Activated naive CD4-positive, alpha-beta T cell treated with anti-CD3 and anti-CD28 coated beads, Interleukin-2, amount 10 ng/mL, durations not matched to agents 7 days and 5 days (primary cell): ENCODE results near the gene POLG2.

ENCODE experiments used
- CTCF ChIA-PET: fragments of 350-600 bp; sonication (Branson Sonifier 250); formaldehyde crosslinking; loops from one replicate; lab custom pipeline; 2021; ENCODE audit warnings: antibody characterized with exemption; lab: Charles Lee
- DNase-seq: peaks from one replicate; pipeline ENCODE4 v3.0.0-alpha.2; 2020
- H3K27ac Mint-ChIP-seq: one replicate; pipeline ENCODE4 v1.8.0; 2021; ENCODE audit warnings: mild to moderate bottlenecking, moderate library complexity, mixed read lengths
- H3K27me3 Mint-ChIP-seq: one replicate; pipeline ENCODE4 v1.8.0; 2021; ENCODE audit warnings: mild to moderate bottlenecking, mixed read lengths
- H3K36me3 Mint-ChIP-seq: one replicate; pipeline ENCODE4 v1.8.0; 2021; ENCODE audit warnings: mixed read lengths
- H3K4me1 Mint-ChIP-seq: one replicate; pipeline ENCODE4 v1.8.0; 2021; ENCODE audit warnings: mixed read lengths
- H3K4me3 Mint-ChIP-seq: one replicate; pipeline ENCODE4 v1.8.0; 2021; ENCODE audit warnings: mild to moderate bottlenecking, moderate library complexity, mixed read lengths
- H3K9me3 Mint-ChIP-seq: one replicate; pipeline ENCODE4 v1.8.0; 2021; ENCODE audit warnings: mixed read lengths

The POLG2 gene

DNA sequence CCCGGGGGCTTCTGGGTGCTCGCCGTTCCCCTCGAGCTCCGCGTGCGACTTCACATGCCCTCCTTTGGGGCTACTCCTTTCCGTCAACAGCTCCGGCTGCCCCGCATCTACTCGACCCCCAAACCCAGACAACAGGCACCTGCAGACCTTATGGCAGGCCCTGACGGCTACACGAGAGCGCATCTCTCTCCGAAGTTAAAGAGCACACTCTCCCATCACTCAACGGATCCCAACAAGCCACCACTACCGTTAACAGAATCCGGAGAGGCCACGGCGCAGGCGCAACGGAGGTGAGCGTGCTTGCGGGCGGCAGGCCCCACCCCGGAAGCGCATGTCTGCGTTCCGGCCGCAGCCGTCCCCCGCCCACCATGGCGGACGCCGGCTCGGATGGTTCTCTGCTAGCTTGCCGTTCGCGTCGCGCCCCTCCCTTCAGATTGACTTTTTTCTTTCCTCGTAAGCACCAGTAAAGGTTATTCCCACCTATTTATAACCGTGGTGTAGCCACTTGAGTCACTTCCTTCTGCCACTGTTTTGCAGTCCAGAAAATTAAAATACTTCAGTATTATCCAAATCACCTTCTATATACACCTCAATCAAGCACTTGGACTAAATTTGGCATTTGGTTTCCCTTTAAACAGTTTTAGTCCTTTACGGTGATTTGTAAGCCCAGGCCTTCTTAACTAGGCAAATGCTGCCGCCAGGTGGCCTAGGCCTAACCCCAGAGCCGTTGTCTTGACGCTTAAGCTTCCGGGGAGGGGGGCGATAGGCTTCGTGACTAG, at the start of gene POLG2:
POLG2 (minus strand) TSS at position 269 of the 779 bp plus-strand sequence; CDS start at position 183, 86 bp downstream.
- Mint-ChIP-seq H3K27me3 (no peaks in the 10 kb centered on the region), H3K9me3 (no peaks in the 10 kb centered on the region), H3K4me3 (peak within 1 kb of the TSS; percentile 98), H3K27ac (peak within 1 kb of the TSS; percentile 96), H3K36me3 (peaks cover 60% of the 10 kb centered on the region), H3K4me1 (peaks cover 87% of the 10 kb centered on the region)
- CTCF ChIA-PET: interaction anchor here (0.7 to 10.6 kb wide), 7 partner anchors 9 to 243 kb away, joined by 3 to 264 read pairs (median 4); partner anchors contain the start of genes CEP95 and DDX5
- peak; percentile 96 for DNase-seq

GRCh38 chr17:64544742-64545141, 47.9 kb upstream of the POLG2 start:
- H3K9me3 Mint-ChIP-seq: no peaks in the 10 kb centered on the region
- no peaks in the 10 kb centered on the region for H3K4me1 Mint-ChIP-seq
- H3K4me3 Mint-ChIP-seq: no peak overlapping the region
- no peaks in the 10 kb centered on the region for H3K27me3 Mint-ChIP-seq
- H3K27ac Mint-ChIP-seq: no peak overlapping the region
- peaks cover 10% of the 10 kb centered on the region for H3K36me3 Mint-ChIP-seq
- CTCF ChIA-PET: interaction anchor here (0.8 kb wide), 1 partner anchor 192 kb away, joined by 3 read pairs; no protein-coding TSS in a partner anchor
- no peak for DNase-seq

- H3K27ac Mint-ChIP-seq: no peak overlapping the region
- no peaks in the 10 kb centered on the region for H3K9me3 Mint-ChIP-seq
- peaks cover 21% of the 10 kb centered on the region for H3K36me3 Mint-ChIP-seq
- H3K27me3 Mint-ChIP-seq: no peaks in the 10 kb centered on the region
- no peaks in the 10 kb centered on the region for H3K4me1 Mint-ChIP-seq
- H3K4me3 Mint-ChIP-seq: no peak overlapping the region
- DNase-seq: no peak
- CTCF ChIA-PET: no interaction called here
Measured at GRCh38 chr17:64540118-64540776, 43.4 kb upstream of the POLG2 start.

DNA sequence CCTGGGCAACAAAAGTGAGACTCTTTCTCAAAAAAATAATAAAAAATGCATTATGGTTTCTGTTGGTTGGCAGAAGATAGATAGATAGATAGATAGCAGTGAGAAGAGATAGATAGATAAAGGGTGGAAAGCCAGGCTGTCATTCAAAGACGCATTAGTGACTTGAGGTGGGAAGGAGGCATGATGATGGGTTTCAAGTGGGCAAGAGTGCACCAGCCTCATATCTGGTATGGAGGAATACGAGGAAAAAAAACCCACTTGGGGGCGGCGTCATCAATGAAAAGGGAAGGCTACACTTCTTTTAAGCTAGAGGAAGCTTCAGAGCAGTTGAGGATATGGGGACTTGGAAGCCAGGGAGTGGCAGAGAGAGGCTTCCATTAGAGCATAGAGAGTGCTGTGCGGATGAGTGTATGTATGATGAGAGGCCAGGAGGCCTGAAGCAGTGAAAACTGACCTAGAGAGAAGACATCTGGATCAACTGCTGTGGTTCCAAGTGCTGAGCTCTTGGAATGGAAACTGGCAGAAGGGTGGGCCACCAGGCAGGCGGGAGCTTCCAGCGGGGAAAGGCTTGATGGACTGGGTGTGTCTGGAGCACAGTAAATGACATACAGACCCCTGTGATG, 41.8 kb upstream of the POLG2 start:
- Mint-ChIP-seq H3K27ac (peak overlapping the region; percentile 49), H3K9me3 (no peaks in the 10 kb centered on the region), H3K4me3 (no peak overlapping the region), H3K36me3 (peaks cover 29% of the 10 kb centered on the region), H3K27me3 (no peaks in the 10 kb centered on the region), H3K4me1 (no peaks in the 10 kb centered on the region)
- CTCF ChIA-PET: interaction anchor here (1.1 to 1.6 kb wide), 2 partner anchors 23 to 112 kb away, joined by 3 to 9 read pairs; no protein-coding TSS in a partner anchor
- DNase-seq: no peak

DNA sequence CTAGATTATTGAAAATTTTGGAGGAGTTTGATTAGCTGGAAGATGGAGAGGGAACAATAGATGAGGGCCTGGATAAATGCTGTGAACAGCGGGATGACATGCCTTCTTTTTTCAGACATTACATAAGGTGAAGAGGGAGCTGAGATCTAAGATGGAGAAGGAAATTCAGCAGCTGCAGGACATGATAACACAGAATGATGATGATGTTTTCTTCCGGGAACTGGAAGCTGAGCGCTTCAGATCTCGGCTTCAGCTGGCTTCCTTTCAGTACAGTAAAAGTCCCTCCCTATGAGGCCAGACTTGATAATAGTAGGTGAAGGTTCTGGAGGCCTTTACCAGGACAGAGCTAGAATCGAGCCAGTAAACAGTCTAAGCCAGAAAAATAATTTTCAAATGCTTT, 40.6 kb upstream of the POLG2 start:
- no peak overlapping the region for H3K27ac Mint-ChIP-seq
- CTCF ChIA-PET: no interaction called here
- DNase-seq: no peak
- H3K4me1 Mint-ChIP-seq: no peaks in the 10 kb centered on the region
- no peak overlapping the region for H3K4me3 Mint-ChIP-seq
- no peaks in the 10 kb centered on the region for H3K27me3 Mint-ChIP-seq
- H3K9me3 Mint-ChIP-seq: no peaks in the 10 kb centered on the region
- peaks cover 37% of the 10 kb centered on the region for H3K36me3 Mint-ChIP-seq

- H3K4me3 Mint-ChIP-seq: no peak overlapping the region
- peaks cover 41% of the 10 kb centered on the region for H3K36me3 Mint-ChIP-seq
- H3K9me3 Mint-ChIP-seq: no peaks in the 10 kb centered on the region
- DNase-seq: no peak
- no peak overlapping the region for H3K27ac Mint-ChIP-seq
- no peaks in the 10 kb centered on the region for H3K27me3 Mint-ChIP-seq
- CTCF ChIA-PET: no interaction called here
- H3K4me1 Mint-ChIP-seq: no peaks in the 10 kb centered on the region
Measured at GRCh38 chr17:64536913-64537312, 40.1 kb upstream of the POLG2 start.

DNA sequence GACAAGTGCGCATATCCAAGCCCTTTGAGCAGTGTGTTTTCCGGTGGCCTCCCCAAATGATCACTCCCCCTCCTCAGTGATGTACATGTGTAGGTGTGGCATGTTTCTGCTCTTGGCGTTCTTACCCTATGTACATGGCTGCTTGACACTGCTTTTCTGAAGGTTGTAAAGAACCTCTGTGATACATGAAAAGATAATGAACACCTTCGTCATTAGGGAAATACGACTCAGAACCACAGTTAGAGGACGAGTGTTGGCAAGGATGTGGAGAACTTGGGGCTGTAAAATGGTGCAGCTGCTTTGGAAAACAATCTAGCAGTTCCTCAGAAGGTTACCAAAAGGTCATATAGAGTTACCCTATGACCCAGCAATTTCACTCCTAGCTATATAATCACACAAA, 38.5 kb upstream of the POLG2 start:
- Mint-ChIP-seq H3K27ac (no peak overlapping the region), H3K4me3 (no peak overlapping the region), H3K9me3 (no peaks in the 10 kb centered on the region), H3K36me3 (peaks cover 50% of the 10 kb centered on the region), H3K27me3 (no peaks in the 10 kb centered on the region), H3K4me1 (no peaks in the 10 kb centered on the region)
- CTCF ChIA-PET: interaction anchor here (0.9 kb wide), 1 partner anchor 116 kb away, joined by 3 read pairs; no protein-coding TSS in a partner anchor
- no peak for DNase-seq

DNA sequence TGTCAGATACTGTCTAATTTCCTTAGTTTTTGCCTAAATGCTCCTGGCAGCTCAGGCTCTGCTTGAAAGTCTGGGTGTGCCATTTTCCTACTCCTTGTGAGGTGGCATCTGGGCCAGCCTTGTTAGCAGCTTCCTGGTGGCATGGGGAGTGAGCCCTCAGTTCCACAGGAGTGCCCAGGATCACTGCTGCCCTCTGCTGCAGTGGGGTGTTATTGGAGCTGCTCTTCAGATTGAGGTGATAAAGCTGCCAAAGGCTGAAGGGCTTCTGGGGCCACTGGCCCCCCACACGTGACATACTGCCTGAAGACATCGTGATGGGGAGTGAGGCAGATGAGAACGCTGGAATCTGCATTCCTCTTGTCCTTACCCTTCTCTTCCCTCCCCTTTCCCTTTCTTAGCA, 37.3 kb upstream of the POLG2 start:
- Mint-ChIP-seq H3K9me3 (no peaks in the 10 kb centered on the region), H3K36me3 (peaks cover 55% of the 10 kb centered on the region), H3K27ac (peak overlapping the region; percentile 17), H3K4me3 (no peak overlapping the region), H3K4me1 (no peaks in the 10 kb centered on the region), H3K27me3 (no peaks in the 10 kb centered on the region)
- peak; percentile 25 for DNase-seq
- CTCF ChIA-PET: interaction anchor here (0.5 to 1.8 kb wide), 4 partner anchors 38 to 158 kb away, joined by 3 to 7 read pairs (median 4); no protein-coding TSS in a partner anchor

DNA sequence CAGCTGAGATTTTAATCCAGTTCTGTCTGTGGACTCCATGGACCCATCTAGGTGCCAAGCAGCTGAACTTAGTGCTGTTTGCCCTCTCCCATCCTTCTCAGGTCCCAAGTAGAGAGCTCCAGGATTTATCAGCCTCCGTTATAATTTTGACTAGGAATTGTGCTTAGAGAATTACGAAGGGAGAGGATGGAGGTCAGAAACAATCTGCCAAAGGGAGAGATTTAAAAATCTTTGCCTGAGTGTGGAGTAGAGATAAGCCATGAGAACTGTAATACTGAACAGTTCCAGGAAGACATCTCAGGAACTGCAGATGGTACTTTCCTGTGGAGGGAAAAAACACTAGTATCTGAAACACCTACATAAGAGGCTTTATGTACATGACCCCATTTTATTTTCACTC, 36.9 kb upstream of the POLG2 start:
- no peak for DNase-seq
- Mint-ChIP-seq H3K27ac (peak overlapping the region; percentile 17), H3K9me3 (no peaks in the 10 kb centered on the region), H3K4me1 (no peaks in the 10 kb centered on the region), H3K27me3 (no peaks in the 10 kb centered on the region), H3K4me3 (no peak overlapping the region), H3K36me3 (peaks cover 57% of the 10 kb centered on the region)
- CTCF ChIA-PET: interaction anchor here (0.5 to 1.8 kb wide), 5 partner anchors 39 to 158 kb away, joined by 3 to 7 read pairs (median 3); no protein-coding TSS in a partner anchor

DNA sequence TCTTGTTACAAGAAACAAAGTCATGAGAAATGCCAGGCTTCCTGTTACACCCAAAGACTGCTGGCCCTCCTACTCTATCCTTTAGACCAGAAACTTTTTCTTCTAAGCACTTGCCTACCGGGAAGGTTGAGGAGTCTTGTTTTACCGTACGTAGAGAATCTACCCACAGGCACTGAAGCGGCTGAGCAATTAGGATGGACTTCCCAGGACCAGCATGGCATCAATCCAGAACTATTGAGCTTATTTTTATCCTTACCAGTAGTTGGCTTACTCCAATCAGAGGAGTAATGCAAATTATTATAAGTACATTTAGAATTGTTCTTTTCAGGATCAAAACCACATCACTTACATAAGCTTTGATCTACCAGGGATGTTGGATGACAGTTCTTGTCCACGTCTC, 35.6 kb upstream of the POLG2 start:
- CTCF ChIA-PET: interaction anchor here (1.5 to 1.7 kb wide), 2 partner anchors 41 to 113 kb away, joined by 3 to 7 read pairs; no protein-coding TSS in a partner anchor
- DNase-seq: no peak
- no peak overlapping the region for H3K27ac Mint-ChIP-seq
- no peaks in the 10 kb centered on the region for H3K27me3 Mint-ChIP-seq
- no peak overlapping the region for H3K4me3 Mint-ChIP-seq
- H3K4me1 Mint-ChIP-seq: no peaks in the 10 kb centered on the region
- no peaks in the 10 kb centered on the region for H3K9me3 Mint-ChIP-seq
- H3K36me3 Mint-ChIP-seq: peaks cover 62% of the 10 kb centered on the region

DNA sequence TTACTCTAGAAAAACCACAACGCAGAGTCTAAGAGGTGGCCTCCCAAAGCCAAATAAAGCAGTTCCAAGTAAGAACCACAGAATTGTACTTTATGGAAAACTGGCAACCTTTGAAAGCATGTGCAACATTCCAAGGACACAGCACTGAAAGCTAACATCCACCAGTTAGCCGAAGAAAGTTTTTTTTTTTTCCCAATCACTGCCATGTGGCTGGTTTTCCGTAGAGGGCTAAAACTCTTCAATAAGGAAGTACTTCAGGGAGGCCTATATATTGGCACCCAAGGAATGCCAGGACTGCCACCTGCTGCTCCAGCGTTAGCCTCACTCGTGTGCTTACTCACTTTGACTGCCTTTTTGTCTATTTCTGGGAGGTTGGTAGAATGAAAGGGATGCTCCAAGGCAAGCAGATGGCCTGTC, 35.1 kb upstream of the POLG2 start:
- Mint-ChIP-seq H3K27me3 (no peaks in the 10 kb centered on the region), H3K36me3 (peaks cover 63% of the 10 kb centered on the region), H3K27ac (no peak overlapping the region), H3K9me3 (no peaks in the 10 kb centered on the region), H3K4me3 (no peak overlapping the region), H3K4me1 (no peaks in the 10 kb centered on the region)
- no peak for DNase-seq
- CTCF ChIA-PET: interaction anchor here (1.5 kb wide), 1 partner anchor 41 kb away, joined by 3 read pairs; no protein-coding TSS in a partner anchor

GRCh38 chr17:64529221-64529620, 32.4 kb upstream of the POLG2 start:
- no peak for DNase-seq
- H3K4me3 Mint-ChIP-seq: no peak overlapping the region
- H3K36me3 Mint-ChIP-seq: peaks cover 63% of the 10 kb centered on the region
- CTCF ChIA-PET: no interaction called here
- H3K9me3 Mint-ChIP-seq: no peaks in the 10 kb centered on the region
- H3K27me3 Mint-ChIP-seq: no peaks in the 10 kb centered on the region
- no peaks in the 10 kb centered on the region for H3K4me1 Mint-ChIP-seq
- no peak overlapping the region for H3K27ac Mint-ChIP-seq

GRCh38 chr17:64527914-64528313, 31.1 kb upstream of the POLG2 start:
- CTCF ChIA-PET: no interaction called here
- Mint-ChIP-seq H3K4me3 (no peak overlapping the region), H3K4me1 (no peaks in the 10 kb centered on the region), H3K9me3 (no peaks in the 10 kb centered on the region), H3K36me3 (peaks cover 58% of the 10 kb centered on the region), H3K27ac (no peak overlapping the region), H3K27me3 (no peaks in the 10 kb centered on the region)
- DNase-seq: no peak

- no peak overlapping the region for H3K27ac Mint-ChIP-seq
- no peaks in the 10 kb centered on the region for H3K4me1 Mint-ChIP-seq
- CTCF ChIA-PET: interaction anchor here (1.0 kb wide), 1 partner anchor 14 kb away, joined by 3 read pairs; the partner anchor contains the start of gene CEP95
- peaks cover 38% of the 10 kb centered on the region for H3K36me3 Mint-ChIP-seq
- no peak overlapping the region for H3K4me3 Mint-ChIP-seq
- H3K27me3 Mint-ChIP-seq: no peaks in the 10 kb centered on the region
- no peak for DNase-seq
- no peaks in the 10 kb centered on the region for H3K9me3 Mint-ChIP-seq
Measured at GRCh38 chr17:64520359-64520758, 23.5 kb upstream of the POLG2 start.
